Ascending aorta (tissue), 2 donors: ENCODE measurements around the gene GP1BB. TPM values are rescaled to one million over a fixed set of nuclear protein-coding genes. Genes with fewer than 3 reads are reported as not detected.

ENCODE experiments used
- DNase-seq, 2 donors: peaks; one replicate each; pipeline ENCODE4 v3.0.0-alpha.2; 2019; ENCODE audit warnings: low spot score in 2 of 2
- H3K27ac ChIP-seq, 2 donors: fragments of 200-600 bp; sonication (generic); one replicate each; pipeline ENCODE4 v1.5.1; 2016 to 2017; ENCODE audit warnings: mild to moderate bottlenecking in 1 of 2
- H3K27me3 ChIP-seq: fragments of 200-600 bp; sonication (generic); one replicate; pipeline ENCODE4 v1.5.1; 2017
- H3K36me3 ChIP-seq, 2 donors: fragments of 200-600 bp; sonication (generic); one replicate each; pipeline ENCODE4 v1.5.1; 2016
- H3K4me1 ChIP-seq, 2 donors: fragments of 200-600 bp; sonication (generic); one replicate each; pipeline ENCODE4 v1.5.1; 2016 to 2017; ENCODE audit warnings: mild to moderate bottlenecking in 1 of 2
- H3K4me3 ChIP-seq, 2 donors: fragments of 200-600 bp; sonication (generic); one replicate each; pipeline ENCODE4 v1.5.1; 2016 to 2017; ENCODE audit warnings: mild to moderate bottlenecking in 1 of 2
- H3K9me3 ChIP-seq, 2 donors: fragments of 200-600 bp; sonication (generic); one replicate each; pipeline ENCODE4 v1.5.1; 2016
- intact Hi-C: fragments of 100-400 bp; cut with DNase I; formaldehyde crosslinking; loops from one replicate; pipeline ENCODE4 v1.15.1; 2023
- total RNA-seq: library from RNA; depleted of rRNA; stranded (reverse); fragments of >200 nt; gene quantifications from one replicate; pipeline ENCODE4 v1.1.0, GENCODE V29; 2016
- TF ChIP-seq, protein P1 (sequence below), 3 experiments: fragments of 200-600 bp in 2 of 3; fragments of 450-650 bp in 1 of 3; sonication (generic) in 2 of 3; IDR thresholded peaks; one replicate each; pipeline ENCODE4 v1.5.1; 2016 to 2019; ENCODE audit warnings: antibody characterized with exemption in 3 of 3, mild to moderate bottlenecking in 1 of 3, moderate library complexity in 1 of 3

The GP1BB gene
- total RNA-seq, 1 donor from 2014 or later: 50.2 TPM

DNA sequence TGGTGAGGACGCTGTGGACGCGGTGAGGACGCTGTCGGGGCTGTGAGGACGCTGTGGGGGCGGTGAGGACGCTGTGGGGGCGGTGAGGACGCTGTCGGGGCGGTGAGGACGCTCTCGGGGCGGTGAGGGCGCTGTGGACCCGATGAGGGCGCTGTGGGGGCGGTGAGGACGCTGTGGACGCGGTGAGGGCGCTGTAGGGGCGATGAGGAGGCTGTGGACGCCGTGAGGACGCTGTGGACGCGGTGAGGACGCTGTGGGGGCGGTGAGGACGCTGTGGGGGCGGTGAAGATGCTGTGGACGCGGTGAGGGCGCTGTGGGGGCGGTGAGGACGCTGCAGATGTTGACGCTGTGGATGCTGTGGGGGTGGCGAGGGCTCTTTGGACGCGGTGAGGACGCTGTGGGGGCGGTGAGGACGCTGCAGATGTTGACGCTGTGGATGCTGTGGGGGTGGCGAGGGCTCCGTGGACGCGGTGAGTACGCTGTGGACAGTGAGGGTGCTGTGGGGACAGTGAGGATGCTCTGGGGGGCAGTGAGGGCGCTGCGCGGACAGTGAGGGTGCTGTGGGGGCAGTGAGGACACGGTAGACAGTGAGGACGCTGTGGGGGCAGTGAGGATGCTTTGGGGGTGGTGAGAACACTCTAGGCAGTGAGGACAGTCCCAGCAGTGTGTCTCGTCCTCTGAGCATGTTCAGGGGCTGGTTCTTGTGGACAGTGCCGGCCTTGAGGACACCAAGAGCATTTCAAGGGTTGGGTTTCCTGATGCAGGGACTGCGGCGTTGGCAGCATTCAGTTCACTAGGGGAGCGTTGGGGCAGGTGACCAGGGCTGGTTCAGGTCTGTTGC is 4.2 kb downstream of the GP1BB start:
- Histone ChIP-seq H3K9me3 (no peaks in the 10 kb centered on the region), H3K36me3 (peaks cover 0 to 6% of the 10 kb centered on the region in 2 donors)
- intact Hi-C loops: no loop called here

DNA sequence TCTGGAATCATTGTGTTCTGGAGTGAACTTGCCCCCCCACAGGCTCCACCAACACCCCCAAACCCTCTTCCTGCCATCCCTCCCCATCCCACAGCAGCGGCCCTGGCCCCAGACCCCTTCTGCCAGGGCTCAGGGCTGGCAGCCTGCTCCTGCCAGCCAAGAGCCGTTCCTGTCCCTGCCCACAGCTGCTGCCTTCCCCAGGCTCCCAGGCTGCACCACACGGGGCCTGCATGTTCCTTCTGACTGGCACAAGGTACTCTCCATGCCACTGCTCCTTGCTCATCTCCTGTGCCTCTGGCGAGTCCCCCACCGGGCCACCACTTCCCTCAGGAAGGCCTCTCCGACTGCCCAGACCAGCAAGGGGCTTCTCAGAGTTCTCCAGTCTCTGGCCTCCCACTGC is 4.9 kb downstream of the GP1BB start:
- no peak overlapping the region for H3K4me3 ChIP-seq
- TF ChIP-seq, protein P1, sequence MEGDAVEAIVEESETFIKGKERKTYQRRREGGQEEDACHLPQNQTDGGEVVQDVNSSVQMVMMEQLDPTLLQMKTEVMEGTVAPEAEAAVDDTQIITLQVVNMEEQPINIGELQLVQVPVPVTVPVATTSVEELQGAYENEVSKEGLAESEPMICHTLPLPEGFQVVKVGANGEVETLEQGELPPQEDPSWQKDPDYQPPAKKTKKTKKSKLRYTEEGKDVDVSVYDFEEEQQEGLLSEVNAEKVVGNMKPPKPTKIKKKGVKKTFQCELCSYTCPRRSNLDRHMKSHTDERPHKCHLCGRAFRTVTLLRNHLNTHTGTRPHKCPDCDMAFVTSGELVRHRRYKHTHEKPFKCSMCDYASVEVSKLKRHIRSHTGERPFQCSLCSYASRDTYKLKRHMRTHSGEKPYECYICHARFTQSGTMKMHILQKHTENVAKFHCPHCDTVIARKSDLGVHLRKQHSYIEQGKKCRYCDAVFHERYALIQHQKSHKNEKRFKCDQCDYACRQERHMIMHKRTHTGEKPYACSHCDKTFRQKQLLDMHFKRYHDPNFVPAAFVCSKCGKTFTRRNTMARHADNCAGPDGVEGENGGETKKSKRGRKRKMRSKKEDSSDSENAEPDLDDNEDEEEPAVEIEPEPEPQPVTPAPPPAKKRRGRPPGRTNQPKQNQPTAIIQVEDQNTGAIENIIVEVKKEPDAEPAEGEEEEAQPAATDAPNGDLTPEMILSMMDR (IDR thresholded peaks at IDR 0.05): no peak
- H3K27ac ChIP-seq: no peak overlapping the region
- no peaks in the 10 kb centered on the region for H3K36me3 ChIP-seq
- H3K4me1 ChIP-seq: peaks cover 0 to 6% of the 10 kb centered on the region in 2 donors
- no peaks in the 10 kb centered on the region for H3K27me3 ChIP-seq
- intact Hi-C loops: no loop called here
- H3K9me3 ChIP-seq: no peaks in the 10 kb centered on the region
- no peak for DNase-seq

More for the DNA sequence above, 4.2 kb downstream of the GP1BB start:
- Histone ChIP-seq H3K4me3 (no peak overlapping the region), H3K27ac (no peak overlapping the region), H3K4me1 (peaks cover 0 to 6% of the 10 kb centered on the region in 2 donors), H3K27me3 (no peaks in the 10 kb centered on the region)
- no peak for DNase-seq
- TF ChIP-seq, protein P1 (IDR thresholded peaks at IDR 0.05): no peak

- no peaks in the 10 kb centered on the region for H3K27me3 ChIP-seq
- H3K4me1 ChIP-seq: peaks cover 0 to 6% of the 10 kb centered on the region in 2 donors
- TF ChIP-seq, protein P1 (IDR thresholded peaks at IDR 0.05): no peak
- no peak overlapping the region for H3K27ac ChIP-seq
- H3K4me3 ChIP-seq: no peak overlapping the region
- intact Hi-C loops: no loop called here
- no peaks in the 10 kb centered on the region for H3K36me3 ChIP-seq
- H3K9me3 ChIP-seq: no peaks in the 10 kb centered on the region
- DNase-seq: no peak
Observed at GRCh38 chr22:19728836-19729235, 5.5 kb downstream of the GP1BB start.

DNA sequence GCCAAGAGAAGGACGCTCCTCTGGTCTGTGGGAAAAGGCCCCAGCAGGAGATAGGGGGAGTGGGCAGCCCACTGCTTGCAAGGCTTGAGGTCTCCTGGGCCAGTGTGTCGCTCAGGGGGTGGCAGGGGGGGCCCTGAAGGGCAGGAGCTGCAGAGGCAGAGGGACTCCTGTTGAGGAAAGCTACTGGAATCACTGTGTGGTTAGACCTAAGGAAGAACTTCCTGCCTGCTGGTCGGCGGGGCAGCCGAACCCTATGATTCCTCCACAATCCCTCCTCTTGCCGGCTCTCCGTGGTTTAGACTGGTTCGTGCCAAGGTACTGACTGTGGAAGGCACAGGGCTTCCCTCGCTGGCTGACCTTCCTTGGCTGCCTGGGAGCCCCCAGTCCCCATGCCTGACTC is 6.2 kb downstream of the GP1BB start:
- H3K4me3 ChIP-seq: no peak overlapping the region
- no peaks in the 10 kb centered on the region for H3K27me3 ChIP-seq
- no peak overlapping the region for H3K27ac ChIP-seq
- H3K9me3 ChIP-seq: no peaks in the 10 kb centered on the region
- TF ChIP-seq, protein P1 (IDR thresholded peaks at IDR 0.05): no peak
- peaks cover 0 to 6% of the 10 kb centered on the region in 2 donors for H3K4me1 ChIP-seq
- no peaks in the 10 kb centered on the region for H3K36me3 ChIP-seq
- no peak for DNase-seq
- intact Hi-C loops: no loop called here

GRCh38 chr22:19730198-19730597 is 6.9 kb downstream of the GP1BB start:
- no peak overlapping the region for H3K27ac ChIP-seq
- DNase-seq: no peak
- TF ChIP-seq, protein P1 (IDR thresholded peaks at IDR 0.05): no peak
- H3K36me3 ChIP-seq: no peaks in the 10 kb centered on the region
- no peaks in the 10 kb centered on the region for H3K27me3 ChIP-seq
- H3K4me3 ChIP-seq: no peak overlapping the region
- H3K9me3 ChIP-seq: no peaks in the 10 kb centered on the region
- intact Hi-C loops: loop anchor here (1.0 kb wide), 1 partner anchor 180 kb away; no protein-coding TSS in a partner anchor
- peaks cover 0 to 6% of the 10 kb centered on the region in 2 donors for H3K4me1 ChIP-seq
